K562 (cell line): ENCODE measurements around the gene CERS1. TPM values are rescaled to one million over a fixed set of nuclear protein-coding genes. Genes with fewer than 3 reads are reported as not detected.
A peak's percentile ranks its signal among the peaks of the same experiment; 100 is the strongest.

Experiments
- ASH1L ChIP-seq: fragments of 450-650 bp; IDR thresholded peaks from 2 replicates; pipeline ENCODE4 v1.6.1; 2018; ENCODE audit warnings: borderline replicate concordance, mild to moderate bottlenecking, low read depth; ENCODE audit not compliant: partially characterized antibody
- CHD1 ChIP-seq: fragments of 200-600 bp; sonication (generic); IDR thresholded peaks from one replicate; pipeline ENCODE4 v1.6.1; 2012; ENCODE audit warnings: mild to moderate bottlenecking, moderate library complexity, low read length, inconsistent platforms
- COPS2 ChIP-seq: fragments of 450-650 bp; conservative IDR thresholded peaks from 2 replicates; pipeline ENCODE4 v1.6.1; 2016; ENCODE audit warnings: mild to moderate bottlenecking, moderate library complexity
- ELF4 ChIP-seq: fragments of 450-650 bp; formaldehyde crosslinking; IDR thresholded peaks from 2 replicates; pipeline ENCODE4 v1.4.0; 2022; ENCODE audit warnings: missing genetic modification characterization
- GABPB2 ChIP-seq: fragments of 250-450 bp; sonication (Bioruptor Pico); conservative IDR thresholded peaks from 2 replicates; pipeline ENCODE4 v1.5.1; 2021; ENCODE audit warnings: mild to moderate bottlenecking
- HMGN3 ChIP-seq: IDR thresholded peaks from 2 replicates; pipeline ENCODE4 v1.6.1; 2011; ENCODE audit warnings: borderline replicate concordance, low read depth, mild to moderate bottlenecking, mixed read lengths, low read length; ENCODE audit not compliant: insufficient read length; ENCODE audit errors: extremely low read depth
- LEF1 ChIP-seq: fragments of 450-650 bp; IDR thresholded peaks from 2 replicates; pipeline ENCODE4 v1.6.1; 2016; ENCODE audit warnings: mild to moderate bottlenecking
- MXI1 ChIP-seq: IDR thresholded peaks from 2 replicates; pipeline ENCODE4 v1.6.1; 2011; ENCODE audit warnings: low read depth, mild to moderate bottlenecking, improper control_type of control experiment, low read length
- POLR2A ChIP-seq: fragments of 450-650 bp; conservative IDR thresholded peaks from 2 replicates; pipeline ENCODE4 v1.6.1; 2016
- SMC3 ChIP-seq: conservative IDR thresholded peaks from 2 replicates; pipeline ENCODE4 v1.6.1; 2011; ENCODE audit warnings: low read depth, low read length, improper control_type of control experiment; ENCODE audit not compliant: insufficient read depth
- TAF15 ChIP-seq: fragments of 200-400 bp; formaldehyde crosslinking; IDR thresholded peaks from 2 replicates; pipeline ENCODE4 v1.6.1; 2017; ENCODE audit warnings: mild to moderate bottlenecking, low read depth, low read length, moderate library complexity
- ZBTB17 ChIP-seq: fragments of 450-650 bp; formaldehyde crosslinking; IDR thresholded peaks from 2 replicates; pipeline ENCODE4 v1.4.0; 2020; ENCODE audit warnings: mild to moderate bottlenecking
- ZEB2 ChIP-seq: fragments of 450-650 bp; IDR thresholded peaks from 2 replicates; pipeline ENCODE4 v1.6.1; 2016
- ZKSCAN8 ChIP-seq: fragments of 200-800 bp; sonication (Bioruptor generic); IDR thresholded peaks from 2 replicates; pipeline ENCODE4 v1.6.1; 2016; ENCODE audit warnings: missing genetic modification characterization, missing compliant biosample characterization
- ZNF12 ChIP-seq: sonication (generic); formaldehyde crosslinking; IDR thresholded peaks from 2 replicates; pipeline ENCODE4 v1.4.0; 2020; ENCODE audit warnings: mild to moderate bottlenecking, missing genetic modification reagents
- ZNF436 ChIP-seq: fragments of 250-450, 450-650 bp; sonication (Bioruptor Pico); formaldehyde crosslinking; IDR thresholded peaks from 2 replicates; pipeline ENCODE4 v1.7.0; 2020; ENCODE audit warnings: mild to moderate bottlenecking
- ZNF695 ChIP-seq: fragments of 450-650 bp; formaldehyde crosslinking; IDR thresholded peaks from 2 replicates; pipeline ENCODE4 v1.4.0; 2020; ENCODE audit warnings: mild to moderate bottlenecking, moderate library complexity
- ZNF830 ChIP-seq: fragments of 250-450 bp; sonication (Bioruptor Pico); IDR thresholded peaks from 2 replicates; pipeline ENCODE4 v1.5.0; 2021; ENCODE audit warnings: mild to moderate bottlenecking
- polyA plus RNA-seq, 8 experiments: library from polyadenylated mRNA; depleted of rRNA in 4 of 8; stranded (reverse) in 5 of 8; unstranded in 3 of 8; fragments of >200 nt; fragmentation: Nextera tagmentation in 2 of 8; fragmentation: Illumina TruSeq in 1 of 8; extraction: Ambion mirVana in 2 of 8; extraction: Trizol in 1 of 8; gene quantifications; 2 replicates each; pipeline versions ENCODE4 v1.2.1 to v1.2.3, GENCODE V29; 2011 to 2014; ENCODE audit warnings: inconsistent platforms in 1 of 8, missing spikeins in 1 of 8
- total RNA-seq, 7 experiments: library from RNA; depleted of rRNA in 6 of 7; stranded (reverse); fragments of >200 nt in 6 of 7; fragmentation: Illumina TruSeq in 2 of 7; extraction: Trizol in 2 of 7; gene quantifications; 2 replicates each; pipeline versions ENCODE4 v1.2.1 to v1.2.3, GENCODE V29; 2011 to 2021; ENCODE audit warnings: low replicate concordance in 1 of 7
- TF ChIP-seq, protein P1 (sequence below): fragments of 200-800 bp; sonication (Bioruptor generic); IDR thresholded peaks from 2 replicates; pipeline ENCODE4 v1.6.1; 2017; ENCODE audit warnings: missing genetic modification characterization, missing compliant biosample characterization
- TF ChIP-seq, protein P2 (sequence below), 2 experiments: IDR thresholded peaks; 2 replicates each; pipeline ENCODE4 v1.6.1; 2011; ENCODE audit warnings: borderline replicate concordance in 1 of 2, control low read depth in 1 of 2, low read depth in 1 of 2, low read length in 1 of 2, mild to moderate bottlenecking in 1 of 2, mixed read lengths in 1 of 2, moderate library complexity in 1 of 2; ENCODE audit not compliant: insufficient read depth in 1 of 2, insufficient read length in 1 of 2, poor library complexity in 1 of 2, severe bottlenecking in 1 of 2; ENCODE audit errors: extremely low read depth in 1 of 2
- TF ChIP-seq, protein P3 (sequence below), 2 experiments: fragments of 450-650 bp in 1 of 2; sonication (generic) in 1 of 2; formaldehyde crosslinking; conservative IDR thresholded peaks; 2 replicates each; pipeline versions ENCODE4 v1.4.0 to v1.8.1; 2020 to 2022; ENCODE audit warnings: mild to moderate bottlenecking in 1 of 2, missing genetic modification reagents in 1 of 2
- TF ChIP-seq, protein P4 (sequence below): fragments of 450-650 bp; formaldehyde crosslinking; IDR thresholded peaks from 2 replicates; pipeline ENCODE4 v1.4.0; 2020; ENCODE audit warnings: mild to moderate bottlenecking, moderate library complexity
- TF ChIP-seq, protein P5 (sequence below): IDR thresholded peaks from 2 replicates; pipeline ENCODE4 v1.6.1; 2014; ENCODE audit warnings: antibody characterized with exemption

The CERS1 gene
- total and polyA plus RNA-seq, 9 of the 15 experiments (the other 6 are each of a cell fraction or from before 2014, with no cell fraction given) = 0.33 to 1.5 (median 0.86) TPM; not detected in 2

DNA sequence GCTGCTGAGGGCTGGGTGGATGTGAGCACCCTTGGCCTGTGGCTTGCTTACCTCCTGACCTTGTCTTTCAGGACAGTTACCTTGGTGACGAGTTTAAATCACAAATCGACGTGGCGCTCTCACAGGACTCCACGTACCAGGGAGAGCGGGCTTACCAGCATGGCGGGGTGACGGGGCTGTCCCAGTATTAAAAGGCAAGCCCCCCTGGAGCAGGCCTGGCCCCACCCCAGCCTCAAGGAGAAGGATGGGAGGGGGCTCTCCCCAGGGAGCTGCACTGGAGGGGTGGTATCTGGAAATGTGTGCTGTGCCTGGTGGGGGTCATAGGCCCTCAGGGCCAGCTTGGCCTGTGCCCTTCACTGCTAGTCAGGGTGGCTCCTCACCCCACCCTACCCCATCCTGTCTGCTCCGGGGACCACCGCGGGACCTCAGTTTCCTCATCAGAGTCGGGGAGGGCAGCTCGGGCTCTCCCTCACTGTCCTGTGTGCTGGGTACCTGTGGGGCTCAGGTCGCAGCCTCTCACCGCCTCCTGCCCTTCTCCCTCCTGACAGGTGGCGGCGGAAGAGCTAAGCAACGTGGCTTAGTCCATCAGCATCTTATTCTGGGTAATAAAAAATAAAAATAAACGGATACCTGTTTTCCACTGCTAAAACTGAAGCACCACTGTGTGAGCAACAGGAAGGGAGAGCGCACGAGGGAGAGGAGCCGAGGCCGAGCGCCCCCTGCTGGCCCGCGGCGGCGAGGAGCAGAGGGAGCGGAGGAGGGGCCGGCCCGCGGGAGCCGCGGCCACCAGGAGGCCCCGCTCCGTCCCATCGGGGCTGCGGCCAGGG is 29.8 kb downstream of the CERS1 start (continued):
- TF ChIP-seq ZNF830 (no peak), LEF1 (no peak), GABPB2 (CRISPR knock-in tag) (no peak), ZNF12 (CRISPR knock-in tag) (no peak), POLR2A (no peak), CHD1 (no peak), HMGN3 (peak; percentile 81), ZKSCAN8 (CRISPR knock-in tag) (no peak), TAF15 (no peak), ELF4 (CRISPR knock-in tag) (no peak), ZNF695 (CRISPR knock-in tag) (no peak), COPS2 (no peak), ASH1L (no peak), ZNF436 (CRISPR knock-in tag) (no peak), ZBTB17 (no peak), MXI1 (no peak), ZEB2 (no peak), SMC3 (peak; percentile 86)
- TF ChIP-seq, protein P1, sequence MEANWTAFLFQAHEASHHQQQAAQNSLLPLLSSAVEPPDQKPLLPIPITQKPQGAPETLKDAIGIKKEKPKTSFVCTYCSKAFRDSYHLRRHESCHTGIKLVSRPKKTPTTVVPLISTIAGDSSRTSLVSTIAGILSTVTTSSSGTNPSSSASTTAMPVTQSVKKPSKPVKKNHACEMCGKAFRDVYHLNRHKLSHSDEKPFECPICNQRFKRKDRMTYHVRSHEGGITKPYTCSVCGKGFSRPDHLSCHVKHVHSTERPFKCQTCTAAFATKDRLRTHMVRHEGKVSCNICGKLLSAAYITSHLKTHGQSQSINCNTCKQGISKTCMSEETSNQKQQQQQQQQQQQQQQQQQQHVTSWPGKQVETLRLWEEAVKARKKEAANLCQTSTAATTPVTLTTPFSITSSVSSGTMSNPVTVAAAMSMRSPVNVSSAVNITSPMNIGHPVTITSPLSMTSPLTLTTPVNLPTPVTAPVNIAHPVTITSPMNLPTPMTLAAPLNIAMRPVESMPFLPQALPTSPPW (CRISPR knock-in tag) = peak; percentile 74
- TF ChIP-seq, protein P2, sequence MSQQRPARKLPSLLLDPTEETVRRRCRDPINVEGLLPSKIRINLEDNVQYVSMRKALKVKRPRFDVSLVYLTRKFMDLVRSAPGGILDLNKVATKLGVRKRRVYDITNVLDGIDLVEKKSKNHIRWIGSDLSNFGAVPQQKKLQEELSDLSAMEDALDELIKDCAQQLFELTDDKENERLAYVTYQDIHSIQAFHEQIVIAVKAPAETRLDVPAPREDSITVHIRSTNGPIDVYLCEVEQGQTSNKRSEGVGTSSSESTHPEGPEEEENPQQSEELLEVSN (IDR thresholded peaks at IDR 0.05; ENCODE audit: borderline replicate concordance in 1 of 2, extremely low read depth in 1 of 2, insufficient read depth in 1 of 2, insufficient read length in 1 of 2, low read depth in 1 of 2, low read length in 1 of 2, poor library complexity in 1 of 2, severe bottlenecking in 1 of 2) = peak; percentile 28 to 72
- TF ChIP-seq, protein P3, sequence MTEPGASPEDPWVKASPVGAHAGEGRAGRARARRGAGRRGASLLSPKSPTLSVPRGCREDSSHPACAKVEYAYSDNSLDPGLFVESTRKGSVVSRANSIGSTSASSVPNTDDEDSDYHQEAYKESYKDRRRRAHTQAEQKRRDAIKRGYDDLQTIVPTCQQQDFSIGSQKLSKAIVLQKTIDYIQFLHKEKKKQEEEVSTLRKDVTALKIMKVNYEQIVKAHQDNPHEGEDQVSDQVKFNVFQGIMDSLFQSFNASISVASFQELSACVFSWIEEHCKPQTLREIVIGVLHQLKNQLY (CRISPR knock-in tag; conservative IDR thresholded peaks at IDR 0.05) = no peak
- TF ChIP-seq, protein P4, sequence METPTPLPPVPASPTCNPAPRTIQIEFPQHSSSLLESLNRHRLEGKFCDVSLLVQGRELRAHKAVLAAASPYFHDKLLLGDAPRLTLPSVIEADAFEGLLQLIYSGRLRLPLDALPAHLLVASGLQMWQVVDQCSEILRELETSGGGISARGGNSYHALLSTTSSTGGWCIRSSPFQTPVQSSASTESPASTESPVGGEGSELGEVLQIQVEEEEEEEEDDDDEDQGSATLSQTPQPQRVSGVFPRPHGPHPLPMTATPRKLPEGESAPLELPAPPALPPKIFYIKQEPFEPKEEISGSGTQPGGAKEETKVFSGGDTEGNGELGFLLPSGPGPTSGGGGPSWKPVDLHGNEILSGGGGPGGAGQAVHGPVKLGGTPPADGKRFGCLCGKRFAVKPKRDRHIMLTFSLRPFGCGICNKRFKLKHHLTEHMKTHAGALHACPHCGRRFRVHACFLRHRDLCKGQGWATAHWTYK (CRISPR knock-in tag) = no peak
- TF ChIP-seq, protein P5, sequence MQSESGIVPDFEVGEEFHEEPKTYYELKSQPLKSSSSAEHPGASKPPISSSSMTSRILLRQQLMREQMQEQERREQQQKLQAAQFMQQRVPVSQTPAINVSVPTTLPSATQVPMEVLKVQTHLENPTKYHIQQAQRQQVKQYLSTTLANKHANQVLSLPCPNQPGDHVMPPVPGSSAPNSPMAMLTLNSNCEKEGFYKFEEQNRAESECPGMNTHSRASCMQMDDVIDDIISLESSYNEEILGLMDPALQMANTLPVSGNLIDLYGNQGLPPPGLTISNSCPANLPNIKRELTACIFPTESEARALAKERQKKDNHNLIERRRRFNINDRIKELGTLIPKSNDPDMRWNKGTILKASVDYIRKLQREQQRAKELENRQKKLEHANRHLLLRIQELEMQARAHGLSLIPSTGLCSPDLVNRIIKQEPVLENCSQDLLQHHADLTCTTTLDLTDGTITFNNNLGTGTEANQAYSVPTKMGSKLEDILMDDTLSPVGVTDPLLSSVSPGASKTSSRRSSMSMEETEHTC = no peak
